H9 (cell line): ENCODE results near the gene CHL1. TPM values are rescaled to one million over a fixed set of nuclear protein-coding genes. Genes with fewer than 3 reads are reported as not detected.

Source experiments
- DNase-seq: peaks from one replicate; pipeline ENCODE4 v3.0.0-alpha.2; 2017
- H2AFZ ChIP-seq: one replicate; pipeline ENCODE4 v1.6.1; 2013; ENCODE audit warnings: mild to moderate bottlenecking, low read length, control low read depth, moderate library complexity
- H2AK5ac ChIP-seq: 2 replicates; pipeline ENCODE4 v1.6.1; 2013; ENCODE audit warnings: low read length, control low read depth, mixed read lengths; ENCODE audit not compliant: insufficient read length
- H2BK120ac ChIP-seq: one replicate; pipeline ENCODE4 v1.6.1; 2013; ENCODE audit warnings: low read depth, mild to moderate bottlenecking, low read length, control low read depth, inconsistent platforms; ENCODE audit not compliant: poor library complexity, severe bottlenecking
- H2BK12ac ChIP-seq: 2 replicates; pipeline ENCODE4 v1.6.1; 2013; ENCODE audit warnings: low read length, control low read depth, mixed read lengths, low read depth; ENCODE audit not compliant: insufficient read length
- H2BK15ac ChIP-seq: 2 replicates; pipeline ENCODE4 v1.6.1; 2013; ENCODE audit warnings: low read depth, low read length, control low read depth
- H2BK20ac ChIP-seq: one replicate; pipeline ENCODE4 v1.6.1; 2013; ENCODE audit warnings: low read depth, mild to moderate bottlenecking, low read length, control low read depth, inconsistent platforms; ENCODE audit not compliant: poor library complexity, severe bottlenecking
- H2BK5ac ChIP-seq: 2 replicates; pipeline ENCODE4 v1.6.1; 2013; ENCODE audit warnings: low read length, control low read depth, mixed read lengths; ENCODE audit not compliant: insufficient read length
- H3K14ac ChIP-seq: 2 replicates; pipeline ENCODE4 v1.6.1; 2013; ENCODE audit warnings: low read length, control low read depth; ENCODE audit not compliant: insufficient read depth
- H3K18ac ChIP-seq: 2 replicates; pipeline ENCODE4 v1.6.1; 2013; ENCODE audit warnings: low read depth, mild to moderate bottlenecking, mixed read lengths, low read length, control low read depth; ENCODE audit not compliant: insufficient read length
- H3K23ac ChIP-seq: 2 replicates; pipeline ENCODE4 v1.6.1; 2013; ENCODE audit warnings: low read length, control low read depth, mixed read lengths, low read depth; ENCODE audit not compliant: insufficient read length
- H3K23me2 ChIP-seq: 2 replicates; pipeline ENCODE4 v1.6.1; 2013; ENCODE audit warnings: low read depth, mild to moderate bottlenecking, mixed read lengths, low read length, control low read depth; ENCODE audit not compliant: insufficient read length, poor library complexity, severe bottlenecking
- H3K27ac ChIP-seq: 2 replicates; pipeline ENCODE4 v1.5.1; 2013; ENCODE audit warnings: low read length, control low read depth, mixed read lengths, low read depth; ENCODE audit not compliant: insufficient read length
- H3K27me3 ChIP-seq: 2 replicates; pipeline ENCODE4 v1.6.1; 2013; ENCODE audit warnings: low read length, control low read depth, inconsistent platforms; ENCODE audit not compliant: insufficient read depth
- H3K4ac ChIP-seq: 2 replicates; pipeline ENCODE4 v1.6.1; 2013; ENCODE audit warnings: low read depth, mild to moderate bottlenecking, control low read depth, inconsistent platforms, low read length, moderate library complexity
- H3K4me1 ChIP-seq: 2 replicates; pipeline ENCODE4 v1.6.1; 2013; ENCODE audit warnings: low read length, control low read depth, inconsistent platforms; ENCODE audit not compliant: insufficient read depth
- H3K4me2 ChIP-seq: 2 replicates; pipeline ENCODE4 v1.6.1; 2013; ENCODE audit warnings: low read length, control low read depth, mixed read lengths; ENCODE audit not compliant: insufficient read length, insufficient read depth
- H3K56ac ChIP-seq: 2 replicates; pipeline ENCODE4 v1.6.1; 2013; ENCODE audit warnings: low read depth, mild to moderate bottlenecking, mixed read lengths, low read length, control low read depth; ENCODE audit not compliant: insufficient read length
- H3K79me1 ChIP-seq: 2 replicates; pipeline ENCODE4 v1.6.1; 2013; ENCODE audit warnings: low read depth, mild to moderate bottlenecking, moderate library complexity, low read length, control low read depth, inconsistent platforms; ENCODE audit not compliant: insufficient read depth, poor library complexity, severe bottlenecking
- H3K79me2 ChIP-seq: 2 replicates; pipeline ENCODE4 v1.6.1; 2013; ENCODE audit warnings: low read length, control low read depth, inconsistent platforms; ENCODE audit not compliant: insufficient read depth
- H3K9ac ChIP-seq: 2 replicates; pipeline ENCODE4 v1.6.1; 2013; ENCODE audit warnings: low read length, control low read depth, mixed read lengths; ENCODE audit not compliant: insufficient read length; ENCODE audit errors: extremely low read depth
- H3K9me3 ChIP-seq: one replicate; pipeline ENCODE4 v1.6.1; 2013; ENCODE audit warnings: low read depth, low read length, inconsistent platforms; ENCODE audit not compliant: control insufficient read depth
- H3T11ph ChIP-seq: one replicate; pipeline ENCODE4 v1.6.1; 2013; ENCODE audit warnings: mild to moderate bottlenecking, low read length, control low read depth, inconsistent platforms
- H4K20me1 ChIP-seq: one replicate; pipeline ENCODE4 v1.6.1; 2013; ENCODE audit not compliant: control insufficient read depth, insufficient read length, insufficient read depth
- H4K5ac ChIP-seq: 2 replicates; pipeline ENCODE4 v1.6.1; 2013; ENCODE audit warnings: low read depth, mild to moderate bottlenecking, mixed read lengths, low read length, control low read depth; ENCODE audit not compliant: insufficient read length
- H4K8ac ChIP-seq: replicated peaks from 2 replicates; pipeline ENCODE4 v1.6.1; 2013; ENCODE audit warnings: low read length, control low read depth, mixed read lengths, low read depth; ENCODE audit not compliant: insufficient read length
- H4K91ac ChIP-seq: 2 replicates; pipeline ENCODE4 v1.6.1; 2013; ENCODE audit warnings: low read depth, mild to moderate bottlenecking, moderate library complexity, mixed read lengths, low read length, control low read depth; ENCODE audit not compliant: insufficient read length
- H3K27ac Mint-ChIP-seq, 3 experiments: 2 replicates in 2 of 3; 3 replicates in 1 of 3; pipeline ENCODE4 v1.8.0; 2020 to 2021; ENCODE audit warnings: mixed read lengths in 3 of 3, mild to moderate bottlenecking in 1 of 3, moderate library complexity in 1 of 3
- H3K27me3 Mint-ChIP-seq: 2 replicates; pipeline ENCODE4 v1.8.0; 2021; ENCODE audit warnings: low read depth, mild to moderate bottlenecking, moderate library complexity, mixed read lengths
- H3K36me3 Mint-ChIP-seq, 3 experiments: 2 replicates in 2 of 3; 3 replicates in 1 of 3; pipeline ENCODE4 v1.8.0; 2020 to 2021; ENCODE audit warnings: low read depth in 3 of 3, mixed read lengths in 3 of 3; ENCODE audit not compliant: insufficient read depth in 1 of 3
- H3K4me1 Mint-ChIP-seq, 2 experiments: 2 replicates each; pipeline ENCODE4 v1.8.0; 2020; ENCODE audit warnings: mixed read lengths in 2 of 2
- H3K4me3 Mint-ChIP-seq, 2 experiments: 2 replicates in 1 of 2; 3 replicates in 1 of 2; pipeline ENCODE4 v1.8.0; 2020 to 2021; ENCODE audit warnings: mild to moderate bottlenecking in 2 of 2, mixed read lengths in 2 of 2, moderate library complexity in 1 of 2
- H3K9me3 Mint-ChIP-seq, 2 experiments: 2 replicates in 1 of 2; 3 replicates in 1 of 2; pipeline ENCODE4 v1.8.0; 2020; ENCODE audit warnings: mild to moderate bottlenecking in 2 of 2, mixed read lengths in 2 of 2, moderate library complexity in 1 of 2
- CTCF ChIP-seq: fragments of 200-600 bp; sonication (generic); conservative IDR thresholded peaks from 3 replicates; pipeline ENCODE4 v1.8.0; 2021; ENCODE audit warnings: antibody characterized with exemption, mild to moderate bottlenecking
- total RNA-seq: library from RNA; stranded (reverse); gene quantifications from 2 replicates; pipeline ENCODE4 v1.2.1, GENCODE V29; 2021

Gene CHL1
- total RNA-seq, 1 experiment from 2014 or later, result not detected

GRCh38 chr3:249587-250262, 53.2 kb downstream of the CHL1 start:
- peaks cover under 1 to 8% of the 10 kb centered on the region in 2 experiments for H3K4me1 Mint-ChIP-seq
- H3K9me3 Mint-ChIP-seq, result no peaks in the 10 kb centered on the region

More at GRCh38 chr3:249587-250262, 53.2 kb downstream of the CHL1 start:
- H3K4ac ChIP-seq, result no peak overlapping the region
- H3K79me2 ChIP-seq, result no peaks in the 10 kb centered on the region
- H3K14ac ChIP-seq, result no peak overlapping the region
- H4K20me1 ChIP-seq, result no peaks in the 10 kb centered on the region
- H3K9ac ChIP-seq, result no peak overlapping the region
- no peaks in the 10 kb centered on the region for H3K23me2 ChIP-seq
- H2BK20ac ChIP-seq, result no peak overlapping the region
- no peak overlapping the region for H4K91ac ChIP-seq
- H3T11ph ChIP-seq, result no peak overlapping the region
- no peaks in the 10 kb centered on the region for H3K27me3 ChIP-seq
- Mint-ChIP-seq H3K36me3 (no peaks in the 10 kb centered on the region), H3K27ac (no peak overlapping the region), H3K4me3 (no peak overlapping the region), H3K27me3 (no peaks in the 10 kb centered on the region)
- no peaks in the 10 kb centered on the region for H3K9me3 ChIP-seq
- H2AK5ac ChIP-seq, result no peak overlapping the region
- no peak overlapping the region for H4K5ac ChIP-seq
- H3K18ac ChIP-seq, result no peak overlapping the region
- no peak overlapping the region for H2BK12ac ChIP-seq
- TF ChIP-seq CTCF, result no peak
- DNase-seq, result no peak
- H2BK5ac ChIP-seq, result no peak overlapping the region
- H2BK15ac ChIP-seq, result no peak overlapping the region
- H3K56ac ChIP-seq, result no peak overlapping the region
- no peak overlapping the region for H4K8ac ChIP-seq
- H3K27ac ChIP-seq, result no peak overlapping the region
- no peak overlapping the region for H2AFZ ChIP-seq
- H3K79me1 ChIP-seq, result no peaks in the 10 kb centered on the region
- no peak overlapping the region for H2BK120ac ChIP-seq
- no peak overlapping the region for H3K4me2 ChIP-seq
- no peaks in the 10 kb centered on the region for H3K4me1 ChIP-seq
- no peak overlapping the region for H3K23ac ChIP-seq
